ENCODE data around the gene PDC.

- TF ChIP-seq CTCF (conservative IDR thresholded peaks at IDR 0.05), result no peak
- TF ChIP-seq ZFX (IDR thresholded peaks at IDR 0.05), result no peak
Measured at GRCh38 chr1:186421446-186421845, 39.5 kb downstream of the PDC start.
